Activated T-helper 1 cell treated with Interleukin-2 at 50 U/mL for 16 hours (primary cell): ENCODE measurements around the gene RNGTT.
"Not testable (repeated sequence)": the region's sequence is repeated elsewhere in the genome, so short reads cannot be mapped to it uniquely, and the experiment has no call there.

Source experiments
- DNase-seq: peaks from one replicate; pipeline ENCODE4 v3.0.0-alpha.2; 2020; ENCODE audit warnings: low read depth

RNGTT gene

GRCh38 chr6:88970301-88970700 is 6.9 kb upstream of the RNGTT start:
- no peak for DNase-seq

GRCh38 chr6:88969255-88969654 is 5.8 kb upstream of the RNGTT start:
- not testable (repeated sequence) for DNase-seq

- no peak for DNase-seq
These were observed 4.5 kb upstream of the RNGTT start for GRCh38 chr6:88967891-88968290.

GRCh38 chr6:88965691-88966090 is 2.3 kb upstream of the RNGTT start:
- DNase-seq: no peak

- DNase-seq: no peak
These were observed 1.1 kb upstream of the RNGTT start for GRCh38 chr6:88964509-88964908.

- DNase-seq: no peak
These were observed 4.6 kb downstream of the RNGTT start for GRCh38 chr6:88958842-88959241.

GRCh38 chr6:88953550-88954386 is 9.7 kb downstream of the RNGTT start:
- DNase-seq: no peak

GRCh38 chr6:88952065-88952704 is 11.2 kb downstream of the RNGTT start:
- no peak for DNase-seq

GRCh38 chr6:88945415-88946008 is 17.9 kb downstream of the RNGTT start:
- DNase-seq: no peak

GRCh38 chr6:88933521-88933920 is 29.9 kb downstream of the RNGTT start:
- no peak for DNase-seq

- DNase-seq: not testable (repeated sequence)
These were observed 31.4 kb downstream of the RNGTT start for GRCh38 chr6:88932019-88932418.

- DNase-seq: no peak
These were observed 40.5 kb downstream of the RNGTT start for GRCh38 chr6:88922775-88923548.

GRCh38 chr6:88921734-88922133 is 41.7 kb downstream of the RNGTT start:
- no peak for DNase-seq

GRCh38 chr6:88920774-88921733 is 42.4 kb downstream of the RNGTT start:
- no peak for DNase-seq

- DNase-seq: no peak
These were observed 43.3 kb downstream of the RNGTT start for GRCh38 chr6:88920088-88920487.

- no peak for DNase-seq
These were observed 44.4 kb downstream of the RNGTT start for GRCh38 chr6:88919032-88919431.

GRCh38 chr6:88916615-88917208 is 46.7 kb downstream of the RNGTT start:
- DNase-seq: no peak

GRCh38 chr6:88914895-88915598 is 48.4 kb downstream of the RNGTT start:
- no peak for DNase-seq

- DNase-seq: no peak
These were observed 49.2 kb downstream of the RNGTT start for GRCh38 chr6:88914180-88914579.

GRCh38 chr6:88913471-88913870 is 49.9 kb downstream of the RNGTT start:
- no peak for DNase-seq
